ENCODE data around the gene GPR35. TPM values are rescaled to one million over a fixed set of nuclear protein-coding genes. Genes with fewer than 3 reads are reported as not detected.
A peak's percentile ranks its signal among the peaks of the same experiment; 100 is the strongest.

GPR35 gene
- total RNA-seq, 1 donor from 2014 or later: 71.2 TPM

DNA sequence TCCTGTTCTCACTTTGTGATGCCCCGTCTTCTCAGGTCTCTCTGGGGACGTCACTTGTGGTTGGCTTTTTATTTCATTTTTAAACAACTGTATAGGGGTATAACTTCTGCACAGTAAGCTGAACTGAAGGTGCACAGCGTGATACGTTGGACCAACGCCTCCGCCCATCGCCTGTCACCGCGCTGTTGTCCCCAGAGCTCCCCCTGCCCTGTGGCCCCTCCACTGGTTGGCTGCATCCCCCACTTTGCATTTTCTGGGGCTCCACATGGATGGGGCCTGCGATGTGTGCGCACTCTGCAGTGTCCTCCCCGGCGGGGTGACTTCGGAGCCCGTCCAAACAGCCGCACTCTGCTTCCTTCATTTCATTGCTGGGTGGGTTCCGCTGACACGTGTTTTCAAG lies 14.3 kb downstream of the GPR35 start:
- no peak for DNase-seq (ENCODE audit: low spot score)

DNA sequence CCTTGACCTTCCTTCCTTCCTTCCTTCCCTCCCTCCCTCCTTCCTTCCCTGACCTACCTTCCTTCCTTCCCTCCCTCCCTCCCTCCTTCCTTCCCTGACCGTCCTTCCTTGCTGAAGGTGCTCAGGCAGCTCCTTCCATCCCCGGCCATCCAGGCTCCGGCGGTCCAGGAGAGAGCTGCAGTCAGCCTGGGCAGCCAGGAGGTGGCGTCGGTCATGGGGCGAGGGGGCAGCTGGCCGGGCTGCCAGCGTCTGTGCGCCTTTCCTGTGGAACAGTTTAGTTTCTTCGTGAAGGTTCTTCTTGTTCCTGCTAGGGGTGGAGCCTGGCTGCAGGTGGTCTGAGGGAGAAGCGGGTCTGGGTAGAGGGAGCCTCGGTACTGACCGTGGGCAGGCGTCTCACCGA lies 15.7 kb downstream of the GPR35 start:
- DNase-seq (ENCODE audit: low spot score): no peak

GRCh38 chr2:240642061-240642805 lies 17.0 kb downstream of the GPR35 start:
- no peak for DNase-seq (ENCODE audit: low spot score)

- no peak for DNase-seq (ENCODE audit: low spot score)
Observed at GRCh38 chr2:240642806-240643092, 17.5 kb downstream of the GPR35 start.

DNA sequence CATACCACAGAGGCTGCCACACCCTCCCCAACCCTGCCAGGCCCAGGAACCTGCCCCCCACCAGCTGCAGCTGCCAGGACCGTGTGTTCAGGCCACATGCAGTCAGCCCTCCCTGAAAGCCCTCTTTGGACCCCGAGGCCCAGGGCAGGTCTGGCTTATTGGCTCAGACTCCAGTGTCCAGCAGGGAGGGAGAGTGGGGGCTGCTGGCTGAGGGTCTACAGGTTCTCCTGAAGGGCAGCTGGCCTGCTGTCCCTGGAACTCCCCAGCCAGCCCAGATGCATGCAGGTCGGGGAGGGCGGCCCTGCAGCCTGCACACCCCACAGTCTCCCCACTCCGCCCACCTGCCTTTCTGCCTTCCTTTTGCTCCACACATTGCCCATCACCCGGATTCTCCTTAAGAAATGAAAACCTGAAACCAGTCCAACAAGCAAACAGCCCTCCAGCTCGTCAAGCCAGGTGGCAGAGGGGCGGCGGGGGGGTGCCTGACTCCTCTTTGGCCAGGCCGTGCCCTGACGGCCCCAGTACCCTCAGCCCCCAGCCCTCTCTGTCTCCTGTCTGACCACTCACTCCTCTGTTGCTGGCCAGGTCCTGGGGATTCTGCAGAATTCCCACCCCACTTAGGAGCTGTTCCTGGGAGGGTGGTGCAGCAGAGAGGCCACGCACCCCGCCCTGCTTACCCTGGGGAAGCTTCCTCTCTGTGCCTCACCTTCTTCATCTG lies 18.0 kb downstream of the GPR35 start:
- no peak for DNase-seq (ENCODE audit: low spot score)

GRCh38 chr2:240643811-240644150 lies 18.5 kb downstream of the GPR35 start:
- DNase-seq (ENCODE audit: low spot score): no peak

DNA sequence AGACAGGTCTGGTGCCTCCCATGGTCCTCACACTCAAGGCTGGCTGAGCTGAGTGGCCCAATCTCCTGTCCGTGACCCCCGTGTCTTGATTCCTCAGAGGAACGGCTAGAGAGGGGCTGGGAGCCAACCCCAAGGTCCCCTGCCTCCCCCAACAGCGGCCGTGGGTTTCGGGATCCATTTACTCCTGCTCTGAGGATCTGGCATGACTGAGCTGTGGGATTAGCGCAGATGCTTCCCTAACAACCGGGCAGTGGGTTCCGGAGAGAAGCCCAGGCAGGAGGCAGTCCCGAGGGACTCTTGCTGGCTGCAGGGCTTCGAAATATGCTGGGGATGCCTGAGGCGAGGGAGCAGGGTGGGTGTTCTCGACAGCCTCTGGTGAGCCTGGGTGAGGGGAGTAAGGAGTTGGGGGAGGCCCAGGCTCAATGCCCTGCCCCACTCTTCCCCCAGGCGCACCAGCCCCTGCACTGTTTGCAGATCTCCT lies 18.9 kb downstream of the GPR35 start:
- DNase-seq (ENCODE audit: low spot score): no peak

DNA sequence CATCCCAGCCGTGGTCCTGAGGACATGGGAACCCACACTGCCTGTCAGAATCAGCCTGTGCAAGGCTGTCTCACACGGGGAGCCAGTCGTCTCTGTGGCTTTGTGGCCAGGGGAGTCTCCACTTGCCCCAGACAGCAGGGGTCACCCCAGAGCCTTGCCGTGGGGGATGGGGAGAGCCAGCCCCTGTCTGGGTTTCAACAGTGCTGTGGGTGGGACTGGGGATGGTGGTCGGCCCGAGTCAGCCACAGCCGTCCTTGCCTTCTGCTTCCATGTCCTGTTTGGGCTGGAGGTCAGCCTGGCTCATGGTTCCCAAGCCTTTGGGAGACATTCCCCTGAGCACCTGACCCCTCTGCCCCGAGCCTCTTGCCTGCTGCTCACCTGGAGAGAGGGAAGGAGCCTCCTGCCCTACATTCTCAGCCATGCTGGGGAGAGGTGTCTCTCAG lies 19.6 kb downstream of the GPR35 start:
- no peak for DNase-seq (ENCODE audit: low spot score)

DNA sequence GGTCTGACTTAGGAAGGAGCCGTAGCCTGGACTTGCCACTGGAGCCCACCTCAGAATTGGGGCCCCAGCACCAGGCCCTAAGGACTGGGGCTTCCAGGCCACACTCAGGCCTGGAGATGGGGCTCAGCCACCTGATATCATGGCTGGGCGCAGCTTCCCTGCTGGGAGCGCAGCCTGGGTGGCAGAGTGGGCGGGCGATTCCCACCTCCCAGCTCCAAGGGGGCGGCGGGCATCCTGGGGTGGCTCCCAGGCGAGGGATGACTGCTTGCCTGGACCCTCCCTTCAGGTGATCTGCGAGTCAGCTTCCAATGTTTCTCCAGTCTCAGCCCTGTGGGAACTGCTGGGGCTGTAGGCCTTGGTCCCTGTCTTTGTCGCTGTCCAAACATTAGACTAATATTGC lies 20.1 kb downstream of the GPR35 start:
- DNase-seq (ENCODE audit: low spot score): no peak

- DNase-seq (ENCODE audit: low spot score): no peak
Observed at GRCh38 chr2:240645801-240646175, 20.5 kb downstream of the GPR35 start.

DNA sequence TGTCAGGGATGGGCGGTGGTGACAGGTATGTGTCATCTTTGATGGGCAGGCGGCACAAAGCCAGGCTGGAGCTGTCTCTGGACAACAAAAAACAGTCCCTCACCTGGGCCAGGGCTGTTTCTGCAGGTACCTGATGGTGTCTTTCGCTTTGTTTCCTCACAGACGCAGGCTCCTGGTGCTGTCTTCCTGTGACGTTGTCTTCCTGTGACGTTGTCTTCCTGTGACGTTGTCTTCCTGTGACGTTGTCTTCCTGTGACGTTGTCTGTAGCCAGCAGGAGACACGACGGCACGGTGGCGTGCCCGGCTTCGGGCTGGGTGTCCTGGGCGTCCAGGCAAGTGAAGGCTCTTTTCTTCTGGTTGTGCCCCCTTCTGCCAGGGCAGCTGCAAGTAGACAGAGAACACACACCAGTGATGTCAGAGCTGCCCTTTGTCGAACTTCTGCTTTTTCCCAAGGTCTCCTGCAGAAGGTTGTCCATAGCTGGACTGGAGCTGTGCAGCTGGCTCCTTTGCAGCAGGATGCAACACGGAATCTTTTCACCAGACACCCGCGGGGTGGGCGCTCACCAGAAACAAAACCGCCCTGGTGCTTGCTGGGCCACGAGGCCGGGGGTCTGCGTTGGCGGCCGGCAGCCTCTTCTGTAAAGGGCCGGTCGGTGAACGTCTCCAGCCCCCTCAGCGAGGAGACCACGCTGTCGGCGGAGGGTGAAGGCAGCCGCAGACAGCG lies 21.1 kb downstream of the GPR35 start:
- DNase-seq (ENCODE audit: low spot score): peak; percentile 17

- no peak for DNase-seq (ENCODE audit: low spot score)
Observed at GRCh38 chr2:240646900-240647502, 21.7 kb downstream of the GPR35 start.

GRCh38 chr2:240647503-240648154 lies 22.3 kb downstream of the GPR35 start:
- no peak for DNase-seq (ENCODE audit: low spot score)

DNA sequence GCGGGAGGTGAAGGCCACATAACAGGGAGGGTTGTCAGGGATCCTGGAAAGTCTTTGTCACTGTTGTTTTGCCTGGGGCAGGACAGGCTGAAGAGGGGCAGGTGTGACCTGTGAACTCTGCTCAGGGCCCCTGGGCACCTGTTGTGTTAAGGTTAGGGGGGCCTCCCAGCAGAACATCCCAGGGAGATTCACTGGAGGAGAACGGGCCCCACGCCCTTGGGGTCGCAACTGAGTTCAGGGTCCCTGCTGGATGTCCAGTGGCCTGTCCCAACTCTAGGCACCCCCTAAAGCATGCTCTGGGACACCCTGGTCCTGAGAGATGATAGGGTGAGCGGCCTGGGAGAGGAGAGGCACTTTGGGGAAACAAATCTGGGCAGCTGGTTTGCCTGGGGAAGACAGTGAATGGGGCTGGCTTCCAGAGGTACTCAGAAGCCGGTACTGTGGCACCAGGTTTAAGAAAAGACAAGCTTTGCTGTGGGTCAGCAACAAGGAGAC lies 22.9 kb downstream of the GPR35 start:
- DNase-seq (ENCODE audit: low spot score): no peak

- DNase-seq (ENCODE audit: low spot score): peak; percentile 8
Observed at GRCh38 chr2:240648650-240649275, 23.5 kb downstream of the GPR35 start.

DNA sequence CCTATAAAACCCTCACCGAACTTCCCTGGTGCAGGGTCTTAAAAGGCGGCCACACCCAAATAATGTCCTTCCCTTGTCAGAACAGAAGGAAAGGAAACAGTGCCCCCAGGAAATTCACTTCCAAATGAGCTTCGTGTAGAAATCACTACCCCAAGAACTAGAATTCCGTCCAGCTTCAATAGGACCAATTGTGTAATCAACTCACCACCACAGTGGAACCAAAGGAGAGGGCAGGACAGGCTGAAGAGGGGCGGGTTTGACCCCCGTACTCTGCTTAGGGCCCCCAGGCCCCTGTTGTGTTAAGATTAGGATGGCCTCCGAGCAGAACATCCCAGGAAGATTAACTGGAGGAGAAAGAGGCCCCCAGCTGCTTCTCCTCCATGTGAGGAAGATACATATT lies 24.1 kb downstream of the GPR35 start:
- no peak for DNase-seq (ENCODE audit: low spot score)

- peak; percentile 7 for DNase-seq (ENCODE audit: low spot score)
Observed at GRCh38 chr2:240650254-240650965, 25.1 kb downstream of the GPR35 start.

- no peak for DNase-seq (ENCODE audit: low spot score)
Observed at GRCh38 chr2:240651185-240651584, 25.9 kb downstream of the GPR35 start.

DNA sequence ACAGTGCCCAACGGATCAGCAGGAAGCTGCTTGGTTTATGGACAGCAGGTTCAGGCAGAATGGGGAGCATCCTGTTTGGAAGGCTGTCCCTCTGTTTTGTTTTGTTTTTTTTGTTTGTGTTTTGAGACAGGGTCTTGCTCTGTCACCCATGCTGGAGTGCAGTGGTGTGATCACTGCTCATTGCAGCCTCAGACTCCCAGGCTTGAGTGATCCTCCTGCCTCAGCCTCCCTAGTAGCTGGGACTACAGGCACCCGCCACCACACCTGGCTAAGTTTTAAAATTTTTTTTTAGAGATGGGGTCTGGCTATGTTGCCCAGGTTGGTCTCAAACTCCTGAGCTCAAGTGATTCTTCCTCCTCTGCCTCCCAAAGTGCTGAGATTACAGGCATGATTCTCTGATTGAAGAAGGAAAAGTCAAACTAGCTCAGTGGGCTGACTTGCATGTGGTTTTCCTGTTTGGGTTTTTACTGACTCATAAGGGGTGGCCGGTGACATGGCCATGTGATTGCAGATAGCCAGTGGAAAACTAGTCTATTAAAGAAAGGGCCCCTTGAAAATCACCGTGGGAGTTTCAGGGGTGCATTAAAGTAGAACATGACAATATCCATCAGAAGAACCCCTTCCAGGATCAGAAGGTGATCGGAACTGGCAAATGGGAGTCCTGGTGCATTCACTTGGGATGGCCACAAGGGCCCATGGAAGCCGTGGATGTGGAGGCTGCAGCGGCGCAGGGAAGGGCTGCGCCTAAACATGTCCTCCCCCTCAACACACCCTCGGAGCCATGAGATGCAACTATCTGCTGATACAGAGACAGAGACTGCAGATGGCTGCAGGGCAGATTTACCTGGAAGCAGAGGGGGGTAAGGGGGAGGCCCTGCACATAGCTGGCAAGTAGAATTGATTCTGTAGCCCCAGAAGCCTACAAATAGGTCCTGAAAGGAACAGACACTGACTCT lies 30.9 kb downstream of the GPR35 start:
- DNase-seq (ENCODE audit: low spot score): no peak

Measured in mucosa of gallbladder (tissue), 1 donor.